ENCODE measurements around the gene MBD3L2B. TPM values are rescaled to one million over a fixed set of nuclear protein-coding genes. Genes with fewer than 3 reads are reported as not detected.
"Not testable (repeated sequence)": the region's sequence is repeated elsewhere in the genome, so short reads cannot be mapped to it uniquely, and the experiment has no call there.

The MBD3L2B gene
- total RNA-seq, 1 experiment from 2014 or later = not detected

- CTCF ChIA-PET; H3K27me3 ChIP-seq (ENCODE audit: insufficient read depth, low read depth); H3K4me2 ChIP-seq; DNase-seq; H3K4me1 ChIP-seq (replicated peaks; ENCODE audit: insufficient read depth); H3K9me3 ChIP-seq (ENCODE audit: insufficient read depth, low read depth); POLR2A ChIA-PET (ENCODE audit: unreplicated experiment); H3K79me2 ChIP-seq (ENCODE audit: low read depth); H3K9me2 ChIP-seq (ENCODE audit: insufficient read depth); H2AFZ ChIP-seq; BruUV-seq (replicated peaks); H3K4me3 ChIP-seq; H3K27ac ChIP-seq; H3K36me3 ChIP-seq (ENCODE audit: low read depth); H4K20me1 ChIP-seq (ENCODE audit: insufficient read depth); H3F3A ChIP-seq (ENCODE audit: insufficient read depth, low read depth); intact Hi-C loops (cut with micrococcal nuclease; ENCODE audit: unreplicated experiment): not testable (repeated sequence)
Observed at GRCh38 chr19:7054635-7055368, 33.6 kb upstream of the MBD3L2B start.

DNA sequence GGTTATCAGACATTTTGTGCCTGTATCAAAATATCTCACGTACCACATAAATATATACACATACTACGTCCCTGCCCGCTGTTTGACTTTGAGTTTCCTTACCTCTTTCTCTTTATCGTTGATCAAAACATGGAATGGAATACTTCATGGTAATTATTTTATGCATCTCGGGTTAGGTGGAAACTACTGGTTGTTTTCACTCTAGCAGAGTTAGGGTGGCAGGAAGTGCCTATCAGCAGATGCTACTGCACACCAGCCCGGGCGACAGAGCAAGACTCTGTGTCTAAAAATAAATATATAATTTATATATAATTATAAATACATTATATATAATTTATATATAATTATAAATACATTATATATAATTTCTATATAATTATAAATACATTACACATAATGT lies 31.7 kb upstream of the MBD3L2B start:
- H3K27me3 ChIP-seq (ENCODE audit: insufficient read depth, low read depth); CTCF ChIA-PET; intact Hi-C loops (cut with micrococcal nuclease; ENCODE audit: unreplicated experiment); H3K9me2 ChIP-seq (ENCODE audit: insufficient read depth); H3K4me2 ChIP-seq; H3K79me2 ChIP-seq (ENCODE audit: low read depth); H3K27ac ChIP-seq; H3K9me3 ChIP-seq (ENCODE audit: insufficient read depth, low read depth); H2AFZ ChIP-seq; H3K36me3 ChIP-seq (ENCODE audit: low read depth); BruUV-seq (replicated peaks); H4K20me1 ChIP-seq (ENCODE audit: insufficient read depth); H3K4me3 ChIP-seq; H3K4me1 ChIP-seq (replicated peaks; ENCODE audit: insufficient read depth); H3F3A ChIP-seq (ENCODE audit: insufficient read depth, low read depth); DNase-seq; POLR2A ChIA-PET (ENCODE audit: unreplicated experiment): not testable (repeated sequence)

DNA sequence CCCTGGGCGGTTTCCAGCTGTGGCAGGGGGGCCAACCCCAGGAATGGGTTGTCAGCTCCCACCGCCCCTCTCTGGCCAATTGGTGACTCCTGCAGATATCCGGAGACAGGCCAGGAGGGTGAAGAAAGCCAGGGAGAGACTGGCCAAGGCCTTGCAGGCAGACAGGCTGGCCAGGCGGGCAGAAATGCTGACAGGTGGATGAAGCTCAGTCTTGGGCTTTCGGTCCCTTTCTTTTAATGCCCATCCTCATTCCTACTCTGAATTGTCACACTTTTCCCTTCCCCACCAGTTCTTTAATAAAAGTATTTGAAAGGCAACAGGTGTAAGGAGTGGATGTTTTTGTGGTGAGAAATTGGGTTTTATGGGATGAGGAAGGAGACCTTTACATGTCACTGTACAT lies 30.2 kb upstream of the MBD3L2B start:
- H3K27me3 ChIP-seq (ENCODE audit: insufficient read depth, low read depth); intact Hi-C loops (cut with micrococcal nuclease; ENCODE audit: unreplicated experiment); H3K4me1 ChIP-seq (replicated peaks; ENCODE audit: insufficient read depth); H3K9me2 ChIP-seq (ENCODE audit: insufficient read depth); H3K4me2 ChIP-seq; H3K79me2 ChIP-seq (ENCODE audit: low read depth); H3K36me3 ChIP-seq (ENCODE audit: low read depth); H3F3A ChIP-seq (ENCODE audit: insufficient read depth, low read depth); H4K20me1 ChIP-seq (ENCODE audit: insufficient read depth); H3K9me3 ChIP-seq (ENCODE audit: insufficient read depth, low read depth); DNase-seq; BruUV-seq (replicated peaks); H3K4me3 ChIP-seq; H2AFZ ChIP-seq; POLR2A ChIA-PET (ENCODE audit: unreplicated experiment); H3K27ac ChIP-seq; CTCF ChIA-PET: not testable (repeated sequence)

- H3K4me1 ChIP-seq (replicated peaks; ENCODE audit: insufficient read depth); H3K4me3 ChIP-seq; H3K9me3 ChIP-seq (ENCODE audit: insufficient read depth, low read depth); H3K79me2 ChIP-seq (ENCODE audit: low read depth); H3K27me3 ChIP-seq (ENCODE audit: insufficient read depth, low read depth); H3K27ac ChIP-seq; DNase-seq; CTCF ChIA-PET; intact Hi-C loops (cut with micrococcal nuclease; ENCODE audit: unreplicated experiment); POLR2A ChIA-PET (ENCODE audit: unreplicated experiment); H3K36me3 ChIP-seq (ENCODE audit: low read depth); H2AFZ ChIP-seq; BruUV-seq (replicated peaks); H3F3A ChIP-seq (ENCODE audit: insufficient read depth, low read depth); H4K20me1 ChIP-seq (ENCODE audit: insufficient read depth); H3K4me2 ChIP-seq; H3K9me2 ChIP-seq (ENCODE audit: insufficient read depth): not testable (repeated sequence)
Observed at GRCh38 chr19:7049021-7049420, 27.8 kb upstream of the MBD3L2B start, which contains the start of gene MBD3L2. Gene MBD3L2 (plus strand): TSS chr19:7049321. CDS start chr19:7049374, 53 bp downstream.

- H4K20me1 ChIP-seq (ENCODE audit: insufficient read depth); intact Hi-C loops (cut with micrococcal nuclease; ENCODE audit: unreplicated experiment); H3K27me3 ChIP-seq (ENCODE audit: insufficient read depth, low read depth); H2AFZ ChIP-seq; POLR2A ChIA-PET (ENCODE audit: unreplicated experiment); CTCF ChIA-PET; H3F3A ChIP-seq (ENCODE audit: insufficient read depth, low read depth); H3K9me3 ChIP-seq (ENCODE audit: insufficient read depth, low read depth); H3K4me3 ChIP-seq; H3K27ac ChIP-seq; DNase-seq; H3K79me2 ChIP-seq (ENCODE audit: low read depth); BruUV-seq (replicated peaks); H3K36me3 ChIP-seq (ENCODE audit: low read depth); H3K9me2 ChIP-seq (ENCODE audit: insufficient read depth); H3K4me2 ChIP-seq; H3K4me1 ChIP-seq (replicated peaks; ENCODE audit: insufficient read depth): not testable (repeated sequence)
Observed at GRCh38 chr19:7041563-7041962, 20.3 kb upstream of the MBD3L2B start.

GRCh38 chr19:7040079-7040478 lies 18.8 kb upstream of the MBD3L2B start, which contains the start of gene MBD3L4:
Gene MBD3L4 (minus strand): TSS chr19:7040179. CDS start chr19:7040144, 35 bp downstream.
- H3K27ac ChIP-seq; CTCF ChIA-PET; H3K36me3 ChIP-seq (ENCODE audit: low read depth): not testable (repeated sequence)

GRCh38 chr19:7030278-7030677 lies 9.0 kb upstream of the MBD3L2B start, which contains the start of gene MBD3L5:
Gene MBD3L5 (plus strand): TSS chr19:7030578. CDS start chr19:7030612, 34 bp downstream.
- H4K20me1 ChIP-seq (ENCODE audit: insufficient read depth); H3K4me1 ChIP-seq (replicated peaks; ENCODE audit: insufficient read depth); H2AFZ ChIP-seq; CTCF ChIA-PET; H3K9me2 ChIP-seq (ENCODE audit: insufficient read depth); H3K36me3 ChIP-seq (ENCODE audit: low read depth); H3K4me2 ChIP-seq; BruUV-seq (replicated peaks); H3K79me2 ChIP-seq (ENCODE audit: low read depth); H3F3A ChIP-seq (ENCODE audit: insufficient read depth, low read depth); H3K27me3 ChIP-seq (ENCODE audit: insufficient read depth, low read depth); H3K4me3 ChIP-seq; H3K9me3 ChIP-seq (ENCODE audit: insufficient read depth, low read depth); POLR2A ChIA-PET (ENCODE audit: unreplicated experiment); intact Hi-C loops (cut with micrococcal nuclease; ENCODE audit: unreplicated experiment); DNase-seq; H3K27ac ChIP-seq: not testable (repeated sequence)

More at GRCh38 chr19:7040079-7040478, 18.8 kb upstream of the MBD3L2B start, which contains the start of gene MBD3L4:
- H3K27me3 ChIP-seq (ENCODE audit: insufficient read depth, low read depth); intact Hi-C loops (cut with micrococcal nuclease; ENCODE audit: unreplicated experiment); H3K4me1 ChIP-seq (replicated peaks; ENCODE audit: insufficient read depth); H2AFZ ChIP-seq; H3K4me2 ChIP-seq; POLR2A ChIA-PET (ENCODE audit: unreplicated experiment); H3K9me3 ChIP-seq (ENCODE audit: insufficient read depth, low read depth); H3F3A ChIP-seq (ENCODE audit: insufficient read depth, low read depth); H3K9me2 ChIP-seq (ENCODE audit: insufficient read depth); H4K20me1 ChIP-seq (ENCODE audit: insufficient read depth); DNase-seq; H3K4me3 ChIP-seq; BruUV-seq (replicated peaks); H3K79me2 ChIP-seq (ENCODE audit: low read depth): not testable (repeated sequence)

Measured in PC-9 (cell line).